ENCODE data around the gene PIEZO1. TPM values are rescaled to one million over a fixed set of nuclear protein-coding genes. Genes with fewer than 3 reads are reported as not detected.
"Not testable (repeated sequence)": the region's sequence is repeated elsewhere in the genome, so short reads cannot be mapped to it uniquely, and the experiment has no call there.

The PIEZO1 gene
- total RNA-seq, 3 donors from 2014 or later = 71.4 to 218 (median 129) TPM

GRCh38 chr16:88792078-88792550, 7.1 kb upstream of the PIEZO1 start:
- Histone ChIP-seq H3K36me3 (ENCODE audit: low read depth) (no peaks in the 10 kb centered on the region), H3K4me1 (ENCODE audit: low read depth) (no peaks in the 10 kb centered on the region), H3K4me3 (no peak overlapping the region), H3K9me3 (no peaks in the 10 kb centered on the region)
- DNase-seq (peak in 2 of 3 donors; percentile 35 to 53), ATAC-seq (no peak)
- no peak for TF ChIP-seq CTCF (IDR thresholded peaks at IDR 0.05)
- intact Hi-C loops (cut with DNase I, micrococcal nuclease) = no loop called here

GRCh38 chr16:88790312-88791211, 5.5 kb upstream of the PIEZO1 start:
- ATAC-seq (peak; percentile 46), DNase-seq (peak; percentile 61 to 84 (median 61))
- no peak for TF ChIP-seq CTCF (IDR thresholded peaks at IDR 0.05)

GRCh38 chr16:88789594-88789993, 4.6 kb upstream of the PIEZO1 start:
- Histone ChIP-seq H3K9me3 (no peaks in the 10 kb centered on the region), H3K4me1 (ENCODE audit: low read depth) (peaks cover 3% of the 10 kb centered on the region), H3K4me3 (no peak overlapping the region), H3K36me3 (ENCODE audit: low read depth) (no peaks in the 10 kb centered on the region)
- no peak for TF ChIP-seq CTCF (IDR thresholded peaks at IDR 0.05)
- intact Hi-C loops (cut with DNase I, micrococcal nuclease) = no loop called here
- DNase-seq (no peak), ATAC-seq (no peak)

More at GRCh38 chr16:88790312-88791211, 5.5 kb upstream of the PIEZO1 start:
- intact Hi-C loops (cut with DNase I, micrococcal nuclease) = no loop called here
- H3K4me3 ChIP-seq = no peak overlapping the region
- H3K4me1 ChIP-seq (ENCODE audit: low read depth) = peaks cover 3% of the 10 kb centered on the region
- H3K9me3 ChIP-seq = no peaks in the 10 kb centered on the region
- no peaks in the 10 kb centered on the region for H3K36me3 ChIP-seq (ENCODE audit: low read depth)

- H3K9me3 ChIP-seq; intact Hi-C loops (cut with DNase I, micrococcal nuclease); H3K4me1 ChIP-seq (ENCODE audit: low read depth); H3K4me3 ChIP-seq; H3K36me3 ChIP-seq (ENCODE audit: low read depth); DNase-seq; ATAC-seq: not testable (repeated sequence)
Measured at GRCh38 chr16:88788749-88789148, 3.7 kb upstream of the PIEZO1 start.

- ATAC-seq = no peak
- H3K36me3 ChIP-seq (ENCODE audit: low read depth) = no peaks in the 10 kb centered on the region
- no peak overlapping the region for H3K4me3 ChIP-seq
- H3K9me3 ChIP-seq = no peaks in the 10 kb centered on the region
- DNase-seq = no peak
- no peak for TF ChIP-seq CTCF (IDR thresholded peaks at IDR 0.05)
- peaks cover 17% of the 10 kb centered on the region for H3K4me1 ChIP-seq (ENCODE audit: low read depth)
- intact Hi-C loops (cut with DNase I, micrococcal nuclease) = no loop called here
Measured at GRCh38 chr16:88787579-88788314, 2.7 kb upstream of the PIEZO1 start.

GRCh38 chr16:88784856-88785105, 239 bp downstream of the PIEZO1 start:
- Histone ChIP-seq H3K4me3 (peak overlapping the region; percentile 63), H3K4me1 (ENCODE audit: low read depth) (peaks cover 44% of the 10 kb centered on the region), H3K9me3 (no peaks in the 10 kb centered on the region), H3K36me3 (ENCODE audit: low read depth) (no peaks in the 10 kb centered on the region)
- ATAC-seq (peak; percentile 53), DNase-seq (no peak)
- intact Hi-C loops (cut with DNase I, micrococcal nuclease) = loop anchor here in 1 of 2 donors (5.0 kb wide), 1 partner anchor 42 kb away; no protein-coding TSS in a partner anchor
- no peak for TF ChIP-seq CTCF (IDR thresholded peaks at IDR 0.05)
